ENCODE measurements around the gene EMILIN3.
A peak's percentile ranks its signal among the peaks of the same experiment; 100 is the strongest.

Gene EMILIN3

GRCh38 chr20:41405436-41405835 lies 38.8 kb upstream of the EMILIN3 start:
- Histone ChIP-seq H3K4me1 (ENCODE audit: insufficient read depth, low read length) (no peaks in the 10 kb centered on the region), H3K36me3 (ENCODE audit: insufficient read depth, low read length) (peaks cover 75% of the 10 kb centered on the region), H3K9me3 (ENCODE audit: insufficient read depth, low read depth, low read length) (no peaks in the 10 kb centered on the region), H3K27me3 (ENCODE audit: insufficient read depth, low read length) (no peaks in the 10 kb centered on the region), H3K4me3 (ENCODE audit: low read length) (no peak overlapping the region), H3K27ac (ENCODE audit: low read depth, low read length) (no peak overlapping the region), H3K9ac (ENCODE audit: low read depth, low read length) (no peak overlapping the region)
- 92% methylated on average over 3 of the region's 3 CpGs for WGBS

DNA sequence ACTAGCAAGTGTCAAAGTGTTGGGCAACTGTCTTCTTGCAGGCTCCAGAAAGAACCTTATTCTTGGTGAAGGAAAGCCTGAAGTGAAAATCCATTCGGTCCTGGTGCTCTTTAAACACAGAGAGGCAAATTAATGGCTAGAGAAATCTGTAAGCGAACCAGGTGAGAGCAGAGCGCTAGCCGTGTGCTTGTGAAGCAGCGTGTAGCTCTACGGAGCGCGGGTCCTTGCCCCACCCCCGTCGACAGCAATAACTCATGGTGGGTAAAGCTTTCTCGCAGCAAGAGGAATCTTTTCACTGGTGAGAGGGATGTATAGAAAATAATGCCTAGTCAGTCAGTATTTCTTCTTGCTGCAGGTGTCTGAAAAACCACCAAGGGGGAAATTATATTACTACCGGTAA lies 37.0 kb upstream of the EMILIN3 start:
- H3K27me3 ChIP-seq (ENCODE audit: insufficient read depth, low read length) = no peaks in the 10 kb centered on the region
- H3K9ac ChIP-seq (ENCODE audit: low read depth, low read length) = no peak overlapping the region
- H3K9me3 ChIP-seq (ENCODE audit: insufficient read depth, low read depth, low read length) = no peaks in the 10 kb centered on the region
- 95% methylated on average over 11 of the region's 12 CpGs for WGBS
- H3K27ac ChIP-seq (ENCODE audit: low read depth, low read length) = no peak overlapping the region
- H3K36me3 ChIP-seq (ENCODE audit: insufficient read depth, low read length) = peaks cover 57% of the 10 kb centered on the region
- H3K4me1 ChIP-seq (ENCODE audit: insufficient read depth, low read length) = no peaks in the 10 kb centered on the region
- no peak overlapping the region for H3K4me3 ChIP-seq (ENCODE audit: low read length)

- H3K9me3 ChIP-seq (ENCODE audit: insufficient read depth, low read depth, low read length) = no peaks in the 10 kb centered on the region
- H3K36me3 ChIP-seq (ENCODE audit: insufficient read depth, low read length) = peaks cover 5% of the 10 kb centered on the region
- no peak overlapping the region for H3K4me3 ChIP-seq (ENCODE audit: low read length)
- H3K27me3 ChIP-seq (ENCODE audit: insufficient read depth, low read length) = no peaks in the 10 kb centered on the region
- WGBS = 92% methylated on average over 1 of the region's 2 CpGs
- H3K9ac ChIP-seq (ENCODE audit: low read depth, low read length) = no peak overlapping the region
- no peak overlapping the region for H3K27ac ChIP-seq (ENCODE audit: low read depth, low read length)
- H3K4me1 ChIP-seq (ENCODE audit: insufficient read depth, low read length) = peaks cover 16% of the 10 kb centered on the region
These were observed 31.8 kb upstream of the EMILIN3 start for GRCh38 chr20:41398408-41398807.

DNA sequence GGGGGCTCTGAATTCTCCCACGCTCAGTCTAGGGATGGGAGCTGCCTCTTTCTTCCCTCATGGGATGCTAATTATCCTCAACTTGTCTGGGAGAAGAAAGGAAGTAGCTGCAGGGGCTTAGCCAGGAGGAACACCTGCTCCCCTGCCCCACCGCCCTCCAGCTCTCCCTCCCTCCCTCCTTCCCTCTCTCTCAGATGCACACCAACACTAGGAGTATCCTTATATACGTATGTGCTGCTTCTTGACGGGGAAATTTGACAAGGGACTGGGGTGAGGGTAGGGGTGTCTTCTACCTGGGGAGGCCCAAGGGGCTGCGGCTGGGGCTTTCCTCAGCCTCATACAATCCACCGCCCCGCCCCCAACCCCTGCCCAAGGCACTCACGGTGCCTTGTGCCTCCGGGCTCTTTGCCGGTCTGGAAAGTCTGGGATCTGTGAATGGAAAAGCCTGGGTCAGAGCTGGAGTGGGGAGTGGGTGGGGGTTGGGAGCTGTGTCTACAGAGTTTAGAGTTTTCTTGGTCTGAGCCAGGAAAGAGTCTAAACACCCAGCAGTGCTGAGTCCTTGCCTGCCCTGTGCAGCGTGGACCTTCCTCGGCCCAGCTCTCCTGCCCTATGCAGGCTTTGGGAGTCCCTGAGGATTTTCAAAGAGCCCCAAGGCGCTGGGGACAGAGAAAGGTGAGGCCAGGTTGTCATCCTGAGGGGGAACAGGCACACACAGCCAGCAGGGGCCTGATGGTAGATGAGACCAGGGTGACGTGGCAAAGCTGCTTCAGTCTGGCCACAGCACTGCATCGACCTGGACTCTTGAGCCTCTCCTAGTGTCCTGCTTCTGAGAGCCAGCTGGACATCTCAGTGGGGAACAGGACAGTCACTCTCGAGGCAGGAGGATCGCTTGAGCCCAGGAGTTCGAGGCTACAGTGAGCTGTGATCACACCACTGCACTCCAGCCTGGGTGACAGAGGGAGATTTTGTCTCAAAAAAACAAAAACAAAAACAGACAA lies 29.3 kb upstream of the EMILIN3 start:
- Histone ChIP-seq H3K4me1 (ENCODE audit: insufficient read depth, low read length) (peaks cover 16% of the 10 kb centered on the region), H3K9ac (ENCODE audit: low read depth, low read length) (peak overlapping the region; percentile 54), H3K9me3 (ENCODE audit: insufficient read depth, low read depth, low read length) (no peaks in the 10 kb centered on the region), H3K36me3 (ENCODE audit: insufficient read depth, low read length) (no peaks in the 10 kb centered on the region), H3K27me3 (ENCODE audit: insufficient read depth, low read length) (no peaks in the 10 kb centered on the region), H3K4me3 (ENCODE audit: low read length) (no peak overlapping the region), H3K27ac (ENCODE audit: low read depth, low read length) (peak overlapping the region; percentile 49; the same call in 1 of the 2 replicates)
- WGBS = 56% methylated on average over 14 of the region's 18 CpGs

GRCh38 chr20:41394931-41395666 lies 28.5 kb upstream of the EMILIN3 start:
- Histone ChIP-seq H3K27me3 (ENCODE audit: insufficient read depth, low read length) (no peaks in the 10 kb centered on the region), H3K9me3 (ENCODE audit: insufficient read depth, low read depth, low read length) (no peaks in the 10 kb centered on the region), H3K9ac (ENCODE audit: low read depth, low read length) (no peak overlapping the region), H3K4me1 (ENCODE audit: insufficient read depth, low read length) (peaks cover 16% of the 10 kb centered on the region), H3K36me3 (ENCODE audit: insufficient read depth, low read length) (no peaks in the 10 kb centered on the region), H3K27ac (ENCODE audit: low read depth, low read length) (no peak overlapping the region), H3K4me3 (ENCODE audit: low read length) (no peak overlapping the region)
- 92% methylated on average over 9 of the region's 9 CpGs for WGBS

DNA sequence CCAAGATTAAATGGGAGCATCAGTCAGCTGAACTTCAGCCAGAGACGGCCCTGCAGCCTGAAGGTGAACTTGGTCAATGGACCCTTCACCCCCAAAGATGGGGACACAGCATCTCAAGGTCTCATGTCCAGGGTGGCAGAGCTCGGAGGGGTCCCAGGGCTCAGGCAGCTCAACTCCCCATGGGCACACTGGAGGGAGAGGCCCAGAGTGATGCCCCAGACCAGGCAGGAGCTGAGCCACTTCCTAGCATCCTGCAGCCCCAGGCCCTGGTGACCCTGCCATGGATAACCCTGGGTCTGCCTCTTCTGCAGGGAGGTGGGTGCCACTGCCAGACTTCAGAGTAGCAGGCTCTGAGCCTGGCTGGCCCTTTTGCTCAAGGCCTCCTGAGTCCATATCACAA lies 27.5 kb upstream of the EMILIN3 start:
- Histone ChIP-seq H3K9ac (ENCODE audit: low read depth, low read length) (no peak overlapping the region), H3K9me3 (ENCODE audit: insufficient read depth, low read depth, low read length) (no peaks in the 10 kb centered on the region), H3K4me3 (ENCODE audit: low read length) (no peak overlapping the region), H3K36me3 (ENCODE audit: insufficient read depth, low read length) (no peaks in the 10 kb centered on the region), H3K4me1 (ENCODE audit: insufficient read depth, low read length) (peaks cover 16% of the 10 kb centered on the region), H3K27me3 (ENCODE audit: insufficient read depth, low read length) (no peaks in the 10 kb centered on the region), H3K27ac (ENCODE audit: low read depth, low read length) (no peak overlapping the region)
- WGBS = 92% methylated on average over 2 of the region's 2 CpGs

DNA sequence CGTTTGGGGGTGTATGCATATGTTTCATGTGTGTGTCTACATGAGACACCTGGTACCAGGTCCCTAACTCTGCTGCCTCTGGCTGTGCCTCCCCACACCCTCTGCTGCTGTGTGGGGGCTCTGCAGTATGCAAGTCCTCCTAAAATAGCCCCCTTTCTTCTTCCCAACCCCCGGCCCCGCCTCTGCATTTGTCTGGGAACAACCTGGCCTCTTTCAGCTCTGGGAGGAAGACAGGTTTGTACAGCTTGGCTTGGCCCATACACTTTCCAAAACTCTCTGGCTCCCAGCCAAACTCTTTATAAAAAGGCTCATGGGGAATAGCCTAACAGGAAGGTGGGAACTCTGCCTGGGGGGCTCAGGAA lies 27.1 kb upstream of the EMILIN3 start:
- Histone ChIP-seq H3K27ac (ENCODE audit: low read depth, low read length) (no peak overlapping the region), H3K4me1 (ENCODE audit: insufficient read depth, low read length) (peaks cover 16% of the 10 kb centered on the region), H3K36me3 (ENCODE audit: insufficient read depth, low read length) (no peaks in the 10 kb centered on the region), H3K4me3 (ENCODE audit: low read length) (no peak overlapping the region), H3K27me3 (ENCODE audit: insufficient read depth, low read length) (no peaks in the 10 kb centered on the region), H3K9me3 (ENCODE audit: insufficient read depth, low read depth, low read length) (no peaks in the 10 kb centered on the region), H3K9ac (ENCODE audit: low read depth, low read length) (no peak overlapping the region)
- 88% methylated on average over 3 of the region's 3 CpGs for WGBS

GRCh38 chr20:41392871-41393704 lies 26.5 kb upstream of the EMILIN3 start:
- no peaks in the 10 kb centered on the region for H3K36me3 ChIP-seq (ENCODE audit: insufficient read depth, low read length)
- 84% methylated on average over 12 of the region's 12 CpGs for WGBS

DNA sequence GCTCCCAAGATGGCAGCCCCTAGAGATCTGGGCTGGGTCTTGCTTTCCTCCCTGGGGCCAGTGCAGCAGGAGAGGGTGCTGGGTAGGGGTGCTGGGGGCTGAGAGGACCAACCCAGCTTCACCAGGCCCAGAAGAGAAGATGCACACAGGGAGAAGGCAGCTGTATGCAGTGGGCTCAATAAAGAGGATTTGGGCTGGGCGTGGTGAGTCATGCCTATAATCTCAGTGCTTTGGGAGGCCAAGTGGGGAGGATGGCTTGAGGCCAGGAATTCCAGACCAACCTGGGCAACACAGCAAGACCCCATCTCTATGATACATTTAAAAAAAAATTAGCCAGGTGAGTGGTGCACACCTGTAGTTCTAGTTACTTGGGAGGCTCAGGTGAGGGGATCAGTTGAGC lies 25.7 kb upstream of the EMILIN3 start:
- 92% methylated on average over 1 of the region's 1 CpG for WGBS

More at GRCh38 chr20:41392871-41393704, 26.5 kb upstream of the EMILIN3 start:
- Histone ChIP-seq H3K9me3 (ENCODE audit: insufficient read depth, low read depth, low read length) (no peaks in the 10 kb centered on the region), H3K4me1 (ENCODE audit: insufficient read depth, low read length) (peaks cover 16% of the 10 kb centered on the region), H3K4me3 (ENCODE audit: low read length) (no peak overlapping the region), H3K27ac (ENCODE audit: low read depth, low read length) (no peak overlapping the region), H3K27me3 (ENCODE audit: insufficient read depth, low read length) (no peaks in the 10 kb centered on the region), H3K9ac (ENCODE audit: low read depth, low read length) (no peak overlapping the region)

DNA sequence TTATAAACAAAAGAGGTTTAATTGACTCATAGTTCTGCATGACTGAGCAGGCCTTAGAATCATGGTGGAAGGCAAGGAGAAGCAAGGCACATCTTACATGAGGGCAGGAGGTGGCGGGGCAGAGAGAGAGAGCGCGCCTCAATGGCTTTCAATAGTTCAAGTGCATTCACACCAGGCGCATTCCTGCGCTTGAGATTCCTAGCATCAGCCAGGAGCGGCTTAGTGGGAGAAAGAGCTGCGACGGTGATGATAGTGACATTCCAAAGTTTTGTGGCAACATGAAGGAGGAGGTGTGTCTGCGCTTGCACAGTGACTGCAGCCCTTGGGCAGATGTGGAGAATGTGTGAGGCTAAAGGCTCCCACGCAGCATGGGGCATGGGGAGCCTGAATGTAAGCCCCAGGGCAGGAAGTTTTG lies 25.0 kb upstream of the EMILIN3 start:
- Histone ChIP-seq H3K9me3 (ENCODE audit: insufficient read depth, low read depth, low read length) (no peaks in the 10 kb centered on the region), H3K9ac (ENCODE audit: low read depth, low read length) (no peak overlapping the region), H3K36me3 (ENCODE audit: insufficient read depth, low read length) (no peaks in the 10 kb centered on the region), H3K27ac (ENCODE audit: low read depth, low read length) (no peak overlapping the region), H3K4me3 (ENCODE audit: low read length) (no peak overlapping the region), H3K27me3 (ENCODE audit: insufficient read depth, low read length) (no peaks in the 10 kb centered on the region), H3K4me1 (ENCODE audit: insufficient read depth, low read length) (peaks cover 19% of the 10 kb centered on the region)
- 81% methylated on average over 10 of the region's 10 CpGs for WGBS

More for the DNA sequence above, 25.7 kb upstream of the EMILIN3 start:
- Histone ChIP-seq H3K27ac (ENCODE audit: low read depth, low read length) (no peak overlapping the region), H3K4me1 (ENCODE audit: insufficient read depth, low read length) (peaks cover 19% of the 10 kb centered on the region), H3K36me3 (ENCODE audit: insufficient read depth, low read length) (no peaks in the 10 kb centered on the region), H3K9me3 (ENCODE audit: insufficient read depth, low read depth, low read length) (no peaks in the 10 kb centered on the region), H3K4me3 (ENCODE audit: low read length) (no peak overlapping the region), H3K27me3 (ENCODE audit: insufficient read depth, low read length) (no peaks in the 10 kb centered on the region), H3K9ac (ENCODE audit: low read depth, low read length) (no peak overlapping the region)

Data from HUES64 (cell line).